ENCODE measurements around the gene ZBTB7C. TPM values are rescaled to one million over a fixed set of nuclear protein-coding genes. Genes with fewer than 3 reads are reported as not detected.

The ZBTB7C gene
- total RNA-seq, 1 donor from 2014 or later: 0.11 TPM

DNA sequence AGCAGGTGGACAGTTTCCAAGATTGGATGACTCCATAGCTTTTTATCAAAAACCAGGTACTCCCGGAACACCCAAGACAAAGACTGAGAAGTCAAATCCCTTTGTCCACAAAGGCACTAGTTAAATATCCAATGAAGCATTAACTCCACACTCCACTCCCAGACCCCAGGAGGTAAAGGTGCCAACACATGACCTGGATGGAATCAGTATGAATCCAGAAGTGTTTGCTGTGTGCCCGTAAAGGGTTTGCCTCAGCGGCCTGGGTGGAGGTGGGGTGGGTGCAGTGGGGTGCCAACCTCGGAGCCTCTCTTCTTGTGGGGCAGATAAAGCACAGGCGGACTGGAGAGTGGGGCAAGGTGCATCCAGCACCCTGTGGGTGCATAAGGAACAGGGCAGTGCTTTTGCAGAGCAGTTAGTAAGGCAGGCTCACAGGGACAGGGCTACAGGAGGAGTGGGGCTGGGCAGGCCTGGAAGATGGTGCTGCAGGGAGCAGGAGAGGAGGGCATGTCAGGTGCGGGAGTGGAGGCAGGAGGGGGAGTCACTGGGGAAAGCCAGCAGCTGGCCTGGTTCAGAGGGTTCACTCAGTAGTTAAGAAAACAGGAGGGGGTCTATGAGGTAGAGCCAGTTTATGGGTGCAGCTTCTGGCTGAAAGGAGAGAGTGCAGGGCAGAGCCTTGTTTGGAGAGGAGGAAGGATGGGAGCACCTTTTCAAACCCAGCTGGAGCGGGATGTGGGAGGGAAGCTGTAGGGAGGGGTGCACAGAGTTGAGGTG is 270.3 kb downstream of the ZBTB7C start:
- Mint-ChIP-seq H3K27me3 (ENCODE audit: unreplicated experiment) (peaks cover 52% of the 10 kb centered on the region), H3K9me3 (ENCODE audit: unreplicated experiment) (no peaks in the 10 kb centered on the region), H3K27ac (ENCODE audit: unreplicated experiment) (peak overlapping the region; percentile 39), H3K4me1 (ENCODE audit: unreplicated experiment) (peaks cover 31% of the 10 kb centered on the region), H3K4me3 (ENCODE audit: unreplicated experiment) (no peak overlapping the region), H3K36me3 (ENCODE audit: unreplicated experiment) (no peaks in the 10 kb centered on the region)
- TF ChIP-seq, protein P1, sequence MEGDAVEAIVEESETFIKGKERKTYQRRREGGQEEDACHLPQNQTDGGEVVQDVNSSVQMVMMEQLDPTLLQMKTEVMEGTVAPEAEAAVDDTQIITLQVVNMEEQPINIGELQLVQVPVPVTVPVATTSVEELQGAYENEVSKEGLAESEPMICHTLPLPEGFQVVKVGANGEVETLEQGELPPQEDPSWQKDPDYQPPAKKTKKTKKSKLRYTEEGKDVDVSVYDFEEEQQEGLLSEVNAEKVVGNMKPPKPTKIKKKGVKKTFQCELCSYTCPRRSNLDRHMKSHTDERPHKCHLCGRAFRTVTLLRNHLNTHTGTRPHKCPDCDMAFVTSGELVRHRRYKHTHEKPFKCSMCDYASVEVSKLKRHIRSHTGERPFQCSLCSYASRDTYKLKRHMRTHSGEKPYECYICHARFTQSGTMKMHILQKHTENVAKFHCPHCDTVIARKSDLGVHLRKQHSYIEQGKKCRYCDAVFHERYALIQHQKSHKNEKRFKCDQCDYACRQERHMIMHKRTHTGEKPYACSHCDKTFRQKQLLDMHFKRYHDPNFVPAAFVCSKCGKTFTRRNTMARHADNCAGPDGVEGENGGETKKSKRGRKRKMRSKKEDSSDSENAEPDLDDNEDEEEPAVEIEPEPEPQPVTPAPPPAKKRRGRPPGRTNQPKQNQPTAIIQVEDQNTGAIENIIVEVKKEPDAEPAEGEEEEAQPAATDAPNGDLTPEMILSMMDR (IDR thresholded peaks at IDR 0.05): no peak
- DNase-seq (ENCODE audit: extremely low spot score, unreplicated experiment): no peak

DNA sequence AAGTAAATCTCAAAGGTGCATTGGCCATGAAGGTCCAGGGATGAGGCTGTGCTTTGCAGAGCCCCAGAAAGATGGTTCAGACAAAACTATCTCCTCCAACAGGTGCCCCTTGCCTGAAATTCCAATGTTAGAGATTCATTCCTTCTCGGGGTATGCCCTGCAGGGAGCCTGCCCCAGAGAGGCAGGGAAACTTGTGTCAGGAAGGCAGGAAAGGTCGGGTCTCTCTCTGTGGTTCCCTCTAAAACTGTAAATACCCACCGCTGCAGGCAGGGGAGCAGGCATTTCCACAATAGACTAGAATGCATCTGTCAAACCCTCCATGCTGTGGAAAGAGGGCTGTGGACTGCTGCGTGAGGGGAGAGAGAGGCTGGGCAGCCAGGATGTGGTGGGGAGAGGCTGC is 271.0 kb downstream of the ZBTB7C start:
- no peaks in the 10 kb centered on the region for H3K9me3 Mint-ChIP-seq (ENCODE audit: unreplicated experiment)
- TF ChIP-seq, protein P1 (IDR thresholded peaks at IDR 0.05): no peak
- no peak for DNase-seq (ENCODE audit: extremely low spot score, unreplicated experiment)
- no peaks in the 10 kb centered on the region for H3K36me3 Mint-ChIP-seq (ENCODE audit: unreplicated experiment)
- no peak overlapping the region for H3K4me3 Mint-ChIP-seq (ENCODE audit: unreplicated experiment)
- peaks cover 36% of the 10 kb centered on the region for H3K4me1 Mint-ChIP-seq (ENCODE audit: unreplicated experiment)
- peaks cover 52% of the 10 kb centered on the region for H3K27me3 Mint-ChIP-seq (ENCODE audit: unreplicated experiment)
- no peak overlapping the region for H3K27ac Mint-ChIP-seq (ENCODE audit: unreplicated experiment)

DNA sequence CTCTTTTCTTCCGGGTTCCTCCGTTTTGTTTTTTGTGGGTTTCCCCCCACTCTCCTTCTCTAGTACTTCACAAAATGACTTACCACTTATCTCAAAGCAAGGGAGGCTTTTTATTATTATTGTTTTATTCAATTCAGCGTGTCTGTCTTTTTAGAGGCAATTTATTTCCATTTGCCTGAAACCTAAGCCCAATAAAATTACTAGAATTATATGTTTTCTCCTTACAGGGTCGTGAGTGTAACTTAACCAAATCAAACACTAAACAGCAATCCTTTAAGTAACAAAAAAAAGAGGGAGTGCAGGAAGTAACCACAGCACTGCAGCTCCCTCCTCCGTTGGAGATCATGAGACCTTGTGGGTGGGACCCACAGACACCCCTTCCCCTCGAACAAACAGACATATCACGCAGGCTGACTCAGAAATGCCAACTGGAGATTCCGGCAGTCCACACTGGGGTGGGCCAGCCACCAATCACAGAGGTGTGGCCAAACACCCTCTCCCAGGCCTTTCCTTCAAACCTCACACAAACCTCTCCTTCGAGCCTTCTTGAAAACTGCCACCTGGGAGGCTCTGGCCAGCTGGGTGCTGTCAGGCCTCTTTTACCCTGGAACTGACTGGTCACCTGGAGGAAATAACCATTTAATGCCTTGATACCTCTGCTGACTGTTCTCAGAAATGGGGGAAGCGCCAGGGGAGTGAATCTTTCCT is 271.7 kb downstream of the ZBTB7C start:
- H3K4me1 Mint-ChIP-seq (ENCODE audit: unreplicated experiment): peaks cover 36% of the 10 kb centered on the region

DNA sequence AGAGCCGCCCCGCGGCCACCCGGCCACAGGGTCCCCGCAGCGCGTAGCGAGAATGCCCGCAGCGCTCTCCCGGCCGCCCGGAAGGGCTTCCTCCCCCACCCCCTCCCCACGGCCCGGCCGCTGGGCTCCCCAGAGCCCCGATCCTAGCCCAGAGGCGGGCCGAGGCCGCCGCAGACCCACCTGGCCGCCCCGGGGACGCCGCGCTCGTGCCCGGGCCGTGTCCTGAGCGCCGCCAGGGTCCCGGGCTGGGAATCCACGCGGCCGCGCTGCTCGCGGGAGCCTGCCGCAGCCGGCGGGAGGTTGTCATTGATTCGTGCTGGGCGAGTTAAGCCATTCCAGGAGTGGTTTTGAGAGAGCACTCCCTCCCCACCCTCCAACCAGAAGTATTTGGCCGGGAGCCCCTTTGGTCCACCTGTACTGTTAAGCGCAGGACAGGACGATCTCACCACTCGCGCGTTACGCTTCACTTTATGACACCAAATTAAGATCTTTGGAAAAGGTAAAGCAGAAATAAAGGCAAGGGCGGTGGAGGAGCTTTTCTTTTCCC is 272.3 kb downstream of the ZBTB7C start:
- H3K4me1 Mint-ChIP-seq (ENCODE audit: unreplicated experiment): peaks cover 36% of the 10 kb centered on the region

More for the DNA sequence above, 271.7 kb downstream of the ZBTB7C start:
- TF ChIP-seq, protein P1 (IDR thresholded peaks at IDR 0.05): no peak
- H3K36me3 Mint-ChIP-seq (ENCODE audit: unreplicated experiment): no peaks in the 10 kb centered on the region
- no peak for DNase-seq (ENCODE audit: extremely low spot score, unreplicated experiment)
- peaks cover 53% of the 10 kb centered on the region for H3K27me3 Mint-ChIP-seq (ENCODE audit: unreplicated experiment)
- H3K4me3 Mint-ChIP-seq (ENCODE audit: unreplicated experiment): peak overlapping the region; percentile 63
- H3K27ac Mint-ChIP-seq (ENCODE audit: unreplicated experiment): peak overlapping the region; percentile 4
- H3K9me3 Mint-ChIP-seq (ENCODE audit: unreplicated experiment): no peaks in the 10 kb centered on the region

More for the DNA sequence above, 272.3 kb downstream of the ZBTB7C start:
- Mint-ChIP-seq H3K27me3 (ENCODE audit: unreplicated experiment) (peaks cover 58% of the 10 kb centered on the region), H3K36me3 (ENCODE audit: unreplicated experiment) (no peaks in the 10 kb centered on the region), H3K9me3 (ENCODE audit: unreplicated experiment) (no peaks in the 10 kb centered on the region), H3K27ac (ENCODE audit: unreplicated experiment) (peak overlapping the region; percentile 4), H3K4me3 (ENCODE audit: unreplicated experiment) (peak overlapping the region; percentile 63)
- DNase-seq (ENCODE audit: extremely low spot score, unreplicated experiment): no peak
- TF ChIP-seq, protein P1 (IDR thresholded peaks at IDR 0.05): no peak

All from osteocyte (in vitro differentiated cells).